Activated T-helper 1 cell treated with anti-CD3 and anti-CD28 coated beads, Interleukin-12 subunit alpha, Interleukin-12 subunit beta, Interleukin-2, Interleukin-4 antibody, amounts not matched to agents 30 ng/mL and 10 ng/mL and 1 ng/mL, durations not matched to agents 14 hours and 24 hours and 36 hours (primary cell): ENCODE data around the gene ACTG1. TPM values are rescaled to one million over a fixed set of nuclear protein-coding genes. Genes with fewer than 3 reads are reported as not detected.
"Not testable (repeated sequence)": the region's sequence is repeated elsewhere in the genome, so short reads cannot be mapped to it uniquely, and the experiment has no call there.

Source experiments
- DNase-seq: peaks from one replicate; pipeline ENCODE4 v3.0.0; 2021; ENCODE audit warnings: low spot score
- H3K27ac Mint-ChIP-seq: one replicate; pipeline ENCODE4 v1.8.0; 2021; ENCODE audit warnings: mild to moderate bottlenecking, mixed read lengths
- H3K27me3 Mint-ChIP-seq: one replicate; pipeline ENCODE4 v1.8.0; 2022; ENCODE audit warnings: mild to moderate bottlenecking, moderate library complexity, mixed read lengths; ENCODE audit not compliant: insufficient read depth
- H3K36me3 Mint-ChIP-seq: one replicate; pipeline ENCODE4 v1.8.0; 2021; ENCODE audit warnings: low read depth, mixed read lengths
- H3K4me1 Mint-ChIP-seq: one replicate; pipeline ENCODE4 v1.8.0; 2021; ENCODE audit warnings: low read depth, mixed read lengths
- H3K4me3 Mint-ChIP-seq: one replicate; pipeline ENCODE4 v1.8.0; 2021; ENCODE audit warnings: mild to moderate bottlenecking, moderate library complexity, mixed read lengths
- H3K9me3 Mint-ChIP-seq: one replicate; pipeline ENCODE4 v1.8.0; 2021; ENCODE audit warnings: mixed read lengths
- intact Hi-C: fragments of 100-400 bp; cut with micrococcal nuclease; formaldehyde crosslinking; loops from one replicate; pipeline ENCODE4 v1.15.1; 2024
- total RNA-seq: library from RNA; stranded (reverse); gene quantifications from 2 replicates; pipeline ENCODE4 v1.2.3, GENCODE V29; 2022

Gene ACTG1
- total RNA-seq, 1 donor from 2014 or later: 3,516 TPM

- DNase-seq: no peak
- H3K27me3 Mint-ChIP-seq: peaks cover 11% of the 10 kb centered on the region
- intact Hi-C loops: no loop called here
- no peak overlapping the region for H3K27ac Mint-ChIP-seq
- H3K36me3 Mint-ChIP-seq: peaks cover 5% of the 10 kb centered on the region
- H3K4me1 Mint-ChIP-seq: no peaks in the 10 kb centered on the region
- H3K9me3 Mint-ChIP-seq: no peaks in the 10 kb centered on the region
- H3K4me3 Mint-ChIP-seq: no peak overlapping the region
These were observed 21.8 kb upstream of the ACTG1 start for GRCh38 chr17:81534157-81535006.

GRCh38 chr17:81533339-81534141, 20.9 kb upstream of the ACTG1 start:
- intact Hi-C loops: no loop called here
- no peak overlapping the region for H3K4me3 Mint-ChIP-seq

GRCh38 chr17:81532490-81533287, 20.1 kb upstream of the ACTG1 start:
- intact Hi-C loops: no loop called here
- no peak for DNase-seq
- Mint-ChIP-seq H3K4me1 (no peaks in the 10 kb centered on the region), H3K4me3 (no peak overlapping the region), H3K9me3 (no peaks in the 10 kb centered on the region), H3K36me3 (no peaks in the 10 kb centered on the region), H3K27ac (no peak overlapping the region), H3K27me3 (peaks cover 8% of the 10 kb centered on the region)

More at GRCh38 chr17:81533339-81534141, 20.9 kb upstream of the ACTG1 start:
- Mint-ChIP-seq H3K4me1 (no peaks in the 10 kb centered on the region), H3K27ac (no peak overlapping the region), H3K27me3 (peaks cover 11% of the 10 kb centered on the region), H3K9me3 (no peaks in the 10 kb centered on the region), H3K36me3 (peaks cover 3% of the 10 kb centered on the region)
- DNase-seq: no peak

GRCh38 chr17:81531998-81532404, 19.4 kb upstream of the ACTG1 start:
- H3K27ac Mint-ChIP-seq, H3K27me3 Mint-ChIP-seq, H3K4me3 Mint-ChIP-seq, intact Hi-C loops, DNase-seq, H3K9me3 Mint-ChIP-seq, H3K4me1 Mint-ChIP-seq, H3K36me3 Mint-ChIP-seq: not testable (repeated sequence)

GRCh38 chr17:81531013-81531412, 18.4 kb upstream of the ACTG1 start:
- H3K36me3 Mint-ChIP-seq, H3K27ac Mint-ChIP-seq, H3K9me3 Mint-ChIP-seq, intact Hi-C loops, H3K4me3 Mint-ChIP-seq, H3K27me3 Mint-ChIP-seq, H3K4me1 Mint-ChIP-seq, DNase-seq: not testable (repeated sequence)

- Mint-ChIP-seq H3K4me1 (no peaks in the 10 kb centered on the region), H3K36me3 (no peaks in the 10 kb centered on the region), H3K4me3 (no peak overlapping the region), H3K27me3 (peaks cover 4% of the 10 kb centered on the region), H3K27ac (no peak overlapping the region), H3K9me3 (no peaks in the 10 kb centered on the region)
- intact Hi-C loops: no loop called here
- DNase-seq: no peak
These were observed 16.8 kb upstream of the ACTG1 start for GRCh38 chr17:81529437-81529803.

GRCh38 chr17:81528651-81529436, 16.2 kb upstream of the ACTG1 start:
- Mint-ChIP-seq H3K4me1 (no peaks in the 10 kb centered on the region), H3K27ac (no peak overlapping the region), H3K27me3 (peaks cover 4% of the 10 kb centered on the region)

GRCh38 chr17:81528384-81528650, 15.7 kb upstream of the ACTG1 start:
- H3K27ac Mint-ChIP-seq: no peak overlapping the region
- no peak overlapping the region for H3K4me3 Mint-ChIP-seq
- intact Hi-C loops: no loop called here
- no peaks in the 10 kb centered on the region for H3K9me3 Mint-ChIP-seq
- peaks cover 4% of the 10 kb centered on the region for H3K27me3 Mint-ChIP-seq
- H3K4me1 Mint-ChIP-seq: no peaks in the 10 kb centered on the region
- H3K36me3 Mint-ChIP-seq: no peaks in the 10 kb centered on the region
- no peak for DNase-seq

More at GRCh38 chr17:81528651-81529436, 16.2 kb upstream of the ACTG1 start:
- no peak overlapping the region for H3K4me3 Mint-ChIP-seq
- DNase-seq: no peak
- no peaks in the 10 kb centered on the region for H3K36me3 Mint-ChIP-seq
- no peaks in the 10 kb centered on the region for H3K9me3 Mint-ChIP-seq
- intact Hi-C loops: no loop called here

- H3K27me3 Mint-ChIP-seq: peaks cover 4% of the 10 kb centered on the region
- H3K27ac Mint-ChIP-seq: no peak within 1 kb of the TSS
- intact Hi-C loops: no loop called here
- DNase-seq: no peak
- H3K36me3 Mint-ChIP-seq: no peaks in the 10 kb centered on the region
- H3K9me3 Mint-ChIP-seq: no peaks in the 10 kb centered on the region
- no peaks in the 10 kb centered on the region for H3K4me1 Mint-ChIP-seq
- no peak within 1 kb of the TSS for H3K4me3 Mint-ChIP-seq
These were observed 15.2 kb upstream of the ACTG1 start, which contains the start of gene FSCN2 for GRCh38 chr17:81527591-81528383. Gene FSCN2 (plus strand): TSS chr17:81528377. CDS start chr17:81528532, 155 bp downstream.

- H3K4me3 Mint-ChIP-seq: no peak overlapping the region
These were observed 14.3 kb upstream of the ACTG1 start for GRCh38 chr17:81526662-81527571.

GRCh38 chr17:81524865-81525159, 12.2 kb upstream of the ACTG1 start:
- no peak for DNase-seq
- Mint-ChIP-seq H3K27ac (no peak overlapping the region), H3K27me3 (peaks cover 15% of the 10 kb centered on the region), H3K4me1 (no peaks in the 10 kb centered on the region), H3K9me3 (no peaks in the 10 kb centered on the region), H3K4me3 (no peak overlapping the region), H3K36me3 (no peaks in the 10 kb centered on the region)
- intact Hi-C loops: no loop called here

More at GRCh38 chr17:81526662-81527571, 14.3 kb upstream of the ACTG1 start:
- Mint-ChIP-seq H3K27ac (no peak overlapping the region), H3K4me1 (no peaks in the 10 kb centered on the region), H3K36me3 (no peaks in the 10 kb centered on the region), H3K9me3 (no peaks in the 10 kb centered on the region), H3K27me3 (peaks cover 9% of the 10 kb centered on the region)
- intact Hi-C loops: no loop called here
- DNase-seq: no peak
